Loucy (cell line): Measurements from ENCODE around the gene ANGPTL8.

Experiments
- H2AFZ ChIP-seq: fragments of 200-600 bp; sonication (generic); 2 replicates; pipeline ENCODE4 v1.6.0; 2016; ENCODE audit warnings: antibody characterized with exemption, mild to moderate bottlenecking, low read length, moderate library complexity
- H3F3A ChIP-seq: fragments of 200-600 bp; 2 replicates; pipeline ENCODE4 v1.6.0; 2016; ENCODE audit warnings: antibody characterized with exemption, low read depth, mild to moderate bottlenecking
- H3K27me3 ChIP-seq: fragments of 200-600 bp; sonication (generic); 2 replicates; pipeline ENCODE4 v1.6.1; 2014; ENCODE audit warnings: low read length, mild to moderate bottlenecking; ENCODE audit not compliant: insufficient read depth, poor library complexity, severe bottlenecking
- H3K36me3 ChIP-seq: fragments of 200-600 bp; sonication (generic); 2 replicates; pipeline ENCODE4 v1.6.1; 2016; ENCODE audit warnings: low read length; ENCODE audit not compliant: insufficient read depth
- H3K4me1 ChIP-seq: fragments of 200-600 bp; sonication (generic); 2 replicates; pipeline ENCODE4 v1.5.1; 2014; ENCODE audit warnings: low read length, mild to moderate bottlenecking; ENCODE audit not compliant: insufficient read depth, poor library complexity, severe bottlenecking
- H3K4me2 ChIP-seq: fragments of 200-600 bp; sonication (generic); 2 replicates; pipeline ENCODE4 v1.6.0; 2014; ENCODE audit warnings: antibody characterized with exemption, low read length, low read depth, mild to moderate bottlenecking; ENCODE audit not compliant: poor library complexity, severe bottlenecking
- H3K4me3 ChIP-seq: fragments of 200-600 bp; sonication (generic); 2 replicates; pipeline ENCODE4 v1.5.1; 2014; ENCODE audit warnings: low read length, mild to moderate bottlenecking, mixed read lengths; ENCODE audit not compliant: poor library complexity, severe bottlenecking
- H3K79me2 ChIP-seq: fragments of 200-600 bp; sonication (generic); 2 replicates; pipeline ENCODE4 v1.6.1; 2014; ENCODE audit warnings: low read length; ENCODE audit not compliant: insufficient read depth
- H3K9ac ChIP-seq: fragments of 200-600 bp; sonication (generic); 2 replicates; pipeline ENCODE4 v1.6.0; 2014; ENCODE audit warnings: mild to moderate bottlenecking, low read depth, low read length, moderate library complexity; ENCODE audit not compliant: poor library complexity, severe bottlenecking
- H3K9me2 ChIP-seq: fragments of 200-600 bp; sonication (generic); replicated peaks from 2 replicates; pipeline ENCODE4 v1.6.1; 2016; ENCODE audit warnings: low read depth, low read length, mixed read lengths
- H3K9me3 ChIP-seq: fragments of 200-600 bp; sonication (generic); 2 replicates; pipeline ENCODE4 v1.6.1; 2014; ENCODE audit warnings: mild to moderate bottlenecking, antibody characterized with exemption, low read length, low read depth; ENCODE audit not compliant: insufficient read depth
- H4K20me1 ChIP-seq: fragments of 200-600 bp; sonication (generic); 2 replicates; pipeline ENCODE4 v1.6.0; 2014; ENCODE audit warnings: antibody characterized with exemption, low read length, mild to moderate bottlenecking; ENCODE audit not compliant: insufficient read depth, poor library complexity, severe bottlenecking
- EZH2phosphoT487 ChIP-seq: fragments of 200-600 bp; IDR thresholded peaks from 2 replicates; pipeline ENCODE4 v1.6.1; 2018; ENCODE audit warnings: antibody characterized with exemption, mild to moderate bottlenecking, moderate library complexity, borderline replicate concordance
- TF ChIP-seq, protein P1 (sequence below): fragments of 200-600 bp; sonication (generic); conservative IDR thresholded peaks from 2 replicates; pipeline ENCODE4 v1.5.1; 2014; ENCODE audit warnings: mild to moderate bottlenecking, antibody characterized with exemption, low read length

Gene ANGPTL8

GRCh38 chr19:11199517-11199916, 39.9 kb upstream of the ANGPTL8 start:
- no peaks in the 10 kb centered on the region for H3K9me3 ChIP-seq
- no peaks in the 10 kb centered on the region for H3K36me3 ChIP-seq
- H3K9me2 ChIP-seq, result no peaks in the 10 kb centered on the region
- no peak overlapping the region for H3K4me3 ChIP-seq
- no peaks in the 10 kb centered on the region for H3F3A ChIP-seq
- H4K20me1 ChIP-seq, result no peaks in the 10 kb centered on the region
- H3K79me2 ChIP-seq, result no peaks in the 10 kb centered on the region
- H3K27me3 ChIP-seq, result no peaks in the 10 kb centered on the region
- no peak for TF ChIP-seq EZH2phosphoT487
- TF ChIP-seq, protein P1, sequence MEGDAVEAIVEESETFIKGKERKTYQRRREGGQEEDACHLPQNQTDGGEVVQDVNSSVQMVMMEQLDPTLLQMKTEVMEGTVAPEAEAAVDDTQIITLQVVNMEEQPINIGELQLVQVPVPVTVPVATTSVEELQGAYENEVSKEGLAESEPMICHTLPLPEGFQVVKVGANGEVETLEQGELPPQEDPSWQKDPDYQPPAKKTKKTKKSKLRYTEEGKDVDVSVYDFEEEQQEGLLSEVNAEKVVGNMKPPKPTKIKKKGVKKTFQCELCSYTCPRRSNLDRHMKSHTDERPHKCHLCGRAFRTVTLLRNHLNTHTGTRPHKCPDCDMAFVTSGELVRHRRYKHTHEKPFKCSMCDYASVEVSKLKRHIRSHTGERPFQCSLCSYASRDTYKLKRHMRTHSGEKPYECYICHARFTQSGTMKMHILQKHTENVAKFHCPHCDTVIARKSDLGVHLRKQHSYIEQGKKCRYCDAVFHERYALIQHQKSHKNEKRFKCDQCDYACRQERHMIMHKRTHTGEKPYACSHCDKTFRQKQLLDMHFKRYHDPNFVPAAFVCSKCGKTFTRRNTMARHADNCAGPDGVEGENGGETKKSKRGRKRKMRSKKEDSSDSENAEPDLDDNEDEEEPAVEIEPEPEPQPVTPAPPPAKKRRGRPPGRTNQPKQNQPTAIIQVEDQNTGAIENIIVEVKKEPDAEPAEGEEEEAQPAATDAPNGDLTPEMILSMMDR, result no peak
- H2AFZ ChIP-seq, result no peak overlapping the region
- peaks cover 4% of the 10 kb centered on the region for H3K4me1 ChIP-seq
- no peak overlapping the region for H3K9ac ChIP-seq
- H3K4me2 ChIP-seq, result no peak overlapping the region

GRCh38 chr19:11200015-11200574, 39.3 kb upstream of the ANGPTL8 start:
- H3K4me2 ChIP-seq, result no peak overlapping the region
- H3K9me3 ChIP-seq, result no peaks in the 10 kb centered on the region
- no peak overlapping the region for H2AFZ ChIP-seq
- H3K9ac ChIP-seq, result no peak overlapping the region
- H3F3A ChIP-seq, result no peaks in the 10 kb centered on the region
- no peaks in the 10 kb centered on the region for H3K36me3 ChIP-seq
- no peak overlapping the region for H3K4me3 ChIP-seq
- H4K20me1 ChIP-seq, result no peaks in the 10 kb centered on the region
- no peaks in the 10 kb centered on the region for H3K79me2 ChIP-seq
- TF ChIP-seq, protein P1, result no peak
- TF ChIP-seq EZH2phosphoT487, result no peak
- peaks cover 4% of the 10 kb centered on the region for H3K4me1 ChIP-seq
- no peaks in the 10 kb centered on the region for H3K27me3 ChIP-seq
- no peaks in the 10 kb centered on the region for H3K9me2 ChIP-seq

DNA sequence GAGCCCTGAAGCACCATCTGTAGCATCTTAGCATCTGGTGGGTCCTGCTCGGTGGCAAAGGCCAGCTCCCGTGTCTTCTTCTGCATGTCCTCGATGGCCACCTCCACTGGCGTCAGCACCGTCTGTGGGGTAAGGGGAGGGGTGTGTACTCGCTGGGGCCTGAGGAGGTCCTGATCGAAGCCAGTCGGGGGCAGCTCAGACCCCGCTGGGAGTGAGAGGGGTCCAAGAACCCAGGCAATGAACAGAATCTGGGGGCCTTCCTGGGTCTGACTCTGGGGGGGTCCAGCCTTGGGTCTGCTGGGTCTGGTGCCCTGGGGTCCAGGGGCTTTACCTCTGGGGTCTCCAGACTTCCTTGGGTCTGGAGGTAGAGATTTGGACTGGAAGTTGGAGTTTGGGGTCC, 38.5 kb upstream of the ANGPTL8 start:
- H3K36me3 ChIP-seq, result no peaks in the 10 kb centered on the region
- TF ChIP-seq, protein P1, result no peak
- H2AFZ ChIP-seq, result no peak overlapping the region
- H3F3A ChIP-seq, result no peaks in the 10 kb centered on the region
- H3K9me2 ChIP-seq, result no peaks in the 10 kb centered on the region
- H3K4me2 ChIP-seq, result no peak overlapping the region
- no peak overlapping the region for H3K4me3 ChIP-seq
- no peaks in the 10 kb centered on the region for H3K9me3 ChIP-seq
- H3K79me2 ChIP-seq, result no peaks in the 10 kb centered on the region
- H3K4me1 ChIP-seq, result peaks cover 4% of the 10 kb centered on the region
- H4K20me1 ChIP-seq, result no peaks in the 10 kb centered on the region
- no peaks in the 10 kb centered on the region for H3K27me3 ChIP-seq
- H3K9ac ChIP-seq, result no peak overlapping the region
